Heart left ventricle (tissue), 13 donors: ENCODE results near the gene CTTN.

Experiments
- POLR2A ChIP-seq, 2 donors: fragments of 450-650 bp; IDR thresholded peaks; one replicate each; pipeline ENCODE4 v1.6.1; 2017; ENCODE audit warnings: antibody characterized with exemption in 2 of 2, mild to moderate bottlenecking in 2 of 2, moderate library complexity in 2 of 2
- TF ChIP-seq, protein P1 (sequence below), 12 donors: fragments of 200-600 bp; sonication (generic) in 4 of 12; IDR thresholded peaks; one replicate each; pipeline versions ENCODE4 v1.5.0 to v1.8.0; 2018 to 2022; ENCODE audit warnings: antibody characterized with exemption in 12 of 12, mild to moderate bottlenecking in 5 of 12
- donor health status: ischemic (EF 13 %, LVEDD 7.1; RV severe dilation, severe dysfunction).
- donor health status: DM: no; HTN: yes; CAD: no.
- donor health status: DM: no; HTN: no; CAD: no.
- donor health status: ischemic (EF 25% LVEDD 6.9; RV normal size, moderate dysfunction).
- donor health status: ischemic (EF 25% LVEDD 5.7; RV mildly dilated, moderate dysfunction).
- donor health status: ischemic (EF 35%, LVEDD 5.7; RV mildly dilated, moderate dysfunction).
- donor health status: nonischemic (EF 11% LVEDD 7.7; RV severe dilation, severe dysfunction).
- donor health status: DM: yes; HTN: yes; CAD: no.
- donor health status: PGD.
- donor health status: ischemic (EF 29% LVEDD 5.4; RV normal size, mild dysfunction).
- donor health status: nonischemic (EF 23%, LVEDD 6.1; RV moderate dilation, normal function).

DNA sequence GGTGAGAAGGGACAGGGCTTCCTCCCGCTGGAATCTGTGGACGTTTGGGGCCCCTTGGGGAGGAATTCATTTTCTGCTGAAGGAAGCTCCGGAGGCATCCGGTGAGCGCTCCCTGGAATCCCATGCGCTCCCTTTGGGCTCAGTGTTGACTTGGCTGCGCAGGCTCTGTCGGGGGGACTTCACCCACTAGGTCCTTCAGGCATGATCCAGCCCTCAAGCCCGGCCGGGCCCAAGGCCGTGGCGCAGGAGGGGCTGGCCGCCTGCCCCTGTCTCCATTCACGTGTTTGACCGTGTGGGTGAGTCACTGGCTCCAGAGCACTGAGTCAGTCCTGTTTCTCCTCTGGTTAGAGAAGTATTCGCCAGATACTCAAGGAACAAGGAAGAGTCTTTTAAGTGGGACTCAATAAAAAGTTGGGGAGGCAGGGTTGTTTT, 1.4 kb downstream of the CTTN start:
- TF ChIP-seq, protein P1, sequence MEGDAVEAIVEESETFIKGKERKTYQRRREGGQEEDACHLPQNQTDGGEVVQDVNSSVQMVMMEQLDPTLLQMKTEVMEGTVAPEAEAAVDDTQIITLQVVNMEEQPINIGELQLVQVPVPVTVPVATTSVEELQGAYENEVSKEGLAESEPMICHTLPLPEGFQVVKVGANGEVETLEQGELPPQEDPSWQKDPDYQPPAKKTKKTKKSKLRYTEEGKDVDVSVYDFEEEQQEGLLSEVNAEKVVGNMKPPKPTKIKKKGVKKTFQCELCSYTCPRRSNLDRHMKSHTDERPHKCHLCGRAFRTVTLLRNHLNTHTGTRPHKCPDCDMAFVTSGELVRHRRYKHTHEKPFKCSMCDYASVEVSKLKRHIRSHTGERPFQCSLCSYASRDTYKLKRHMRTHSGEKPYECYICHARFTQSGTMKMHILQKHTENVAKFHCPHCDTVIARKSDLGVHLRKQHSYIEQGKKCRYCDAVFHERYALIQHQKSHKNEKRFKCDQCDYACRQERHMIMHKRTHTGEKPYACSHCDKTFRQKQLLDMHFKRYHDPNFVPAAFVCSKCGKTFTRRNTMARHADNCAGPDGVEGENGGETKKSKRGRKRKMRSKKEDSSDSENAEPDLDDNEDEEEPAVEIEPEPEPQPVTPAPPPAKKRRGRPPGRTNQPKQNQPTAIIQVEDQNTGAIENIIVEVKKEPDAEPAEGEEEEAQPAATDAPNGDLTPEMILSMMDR (IDR thresholded peaks at IDR 0.05), result no peak
- TF ChIP-seq POLR2A (IDR thresholded peaks at IDR 0.05), result peak in 1 of 2 donors; percentile 27
